HEK293 (cell line): Measurements from ENCODE around the gene RGS19.

Experiments
- EGR2 ChIP-seq: fragments of 450-650 bp; formaldehyde crosslinking; IDR thresholded peaks from 2 replicates; pipeline ENCODE4 v1.5.1; 2016; ENCODE audit warnings: low read depth, missing biosample characterization, missing genetic modification characterization
- GLIS1 ChIP-seq: fragments of 450-650 bp; formaldehyde crosslinking; IDR thresholded peaks from 2 replicates; pipeline ENCODE4 v1.5.1; 2016; ENCODE audit warnings: missing biosample characterization, missing genetic modification characterization
- IKZF3 ChIP-seq: fragments of 450-650 bp; IDR thresholded peaks from 2 replicates; pipeline ENCODE4 v1.5.0; 2018; ENCODE audit warnings: missing biosample characterization, mild to moderate bottlenecking, missing genetic modification characterization, moderate library complexity
- KLF1 ChIP-seq: fragments of 450-650 bp; formaldehyde crosslinking; IDR thresholded peaks from 2 replicates; pipeline ENCODE4 v1.5.1; 2016; ENCODE audit warnings: missing biosample characterization, missing genetic modification characterization
- SCRT2 ChIP-seq: fragments of 450-650 bp; formaldehyde crosslinking; IDR thresholded peaks from 2 replicates; pipeline ENCODE4 v1.5.1; 2016; ENCODE audit warnings: missing biosample characterization, missing genetic modification characterization
- ZBTB17 ChIP-seq: fragments of 450-650 bp; formaldehyde crosslinking; IDR thresholded peaks from 2 replicates; pipeline ENCODE4 v1.5.1; 2016; ENCODE audit warnings: missing biosample characterization, missing genetic modification characterization
- ZNF121 ChIP-seq: fragments of 450-650 bp; formaldehyde crosslinking; IDR thresholded peaks from 2 replicates; pipeline ENCODE4 v1.5.1; 2016; ENCODE audit warnings: missing biosample characterization, missing genetic modification characterization
- ZNF133 ChIP-seq: fragments of 450-650 bp; formaldehyde crosslinking; IDR thresholded peaks from 2 replicates; pipeline ENCODE4 v1.5.1; 2016; ENCODE audit warnings: missing biosample characterization, missing genetic modification characterization
- ZNF155 ChIP-seq: fragments of 450-650 bp; formaldehyde crosslinking; IDR thresholded peaks from 2 replicates; pipeline ENCODE4 v1.5.1; 2016; ENCODE audit warnings: missing biosample characterization, missing genetic modification characterization
- ZNF37A ChIP-seq: fragments of 450-650 bp; IDR thresholded peaks from 2 replicates; pipeline ENCODE4 v1.5.1; 2018; ENCODE audit warnings: missing biosample characterization, missing genetic modification characterization
- ZNF501 ChIP-seq: fragments of 450-650 bp; formaldehyde crosslinking; IDR thresholded peaks from 2 replicates; pipeline ENCODE4 v1.5.1; 2016; ENCODE audit warnings: missing biosample characterization, missing genetic modification characterization
- ZNF544 ChIP-seq: fragments of 450-650 bp; formaldehyde crosslinking; IDR thresholded peaks from 2 replicates; pipeline ENCODE4 v1.5.0; 2017; ENCODE audit warnings: missing biosample characterization, missing genetic modification characterization
- ZNF548 ChIP-seq: fragments of 450-650 bp; formaldehyde crosslinking; IDR thresholded peaks from 2 replicates; pipeline ENCODE4 v1.5.1; 2016; ENCODE audit warnings: missing biosample characterization, missing genetic modification characterization
- ZNF785 ChIP-seq: fragments of 450-650 bp; formaldehyde crosslinking; IDR thresholded peaks from 2 replicates; pipeline ENCODE4 v1.5.1; 2016; ENCODE audit warnings: missing biosample characterization, missing genetic modification characterization
- ZNF791 ChIP-seq: fragments of 450-650 bp; formaldehyde crosslinking; IDR thresholded peaks from 2 replicates; pipeline ENCODE4 v1.5.1; 2016; ENCODE audit warnings: missing biosample characterization, missing genetic modification characterization
- ZNF792 ChIP-seq: fragments of 450-650 bp; formaldehyde crosslinking; IDR thresholded peaks from 2 replicates; pipeline ENCODE4 v1.5.1; 2016; ENCODE audit warnings: missing biosample characterization, missing genetic modification characterization
- ZNF843 ChIP-seq: fragments of 450-650 bp; formaldehyde crosslinking; IDR thresholded peaks from 2 replicates; pipeline ENCODE4 v1.5.1; 2016; ENCODE audit warnings: missing biosample characterization, missing genetic modification characterization
- TF ChIP-seq, protein P1 (sequence below): fragments of 450-650 bp; formaldehyde crosslinking; IDR thresholded peaks from 2 replicates; pipeline ENCODE4 v1.5.1; 2017; ENCODE audit warnings: missing biosample characterization, missing genetic modification characterization
- TF ChIP-seq, protein P2 (sequence below): fragments of 450-650 bp; formaldehyde crosslinking; IDR thresholded peaks from 2 replicates; pipeline ENCODE4 v1.5.1; 2017; ENCODE audit warnings: missing biosample characterization, missing genetic modification characterization
- TF ChIP-seq, protein P3 (sequence below): fragments of 450-650 bp; formaldehyde crosslinking; IDR thresholded peaks from 2 replicates; pipeline ENCODE4; 2016; ENCODE audit warnings: missing biosample characterization, missing genetic modification characterization
- TF ChIP-seq, protein P4 (sequence below): fragments of 450-650 bp; formaldehyde crosslinking; IDR thresholded peaks from 2 replicates; pipeline ENCODE4 v1.5.1; 2016; ENCODE audit warnings: missing biosample characterization, missing genetic modification characterization, low read depth
- TF ChIP-seq, protein P5 (sequence below): fragments of 450-650 bp; formaldehyde crosslinking; IDR thresholded peaks from 2 replicates; pipeline ENCODE4 v1.5.1; 2016; ENCODE audit warnings: missing biosample characterization, missing genetic modification characterization
- TF ChIP-seq, protein P6 (sequence below): fragments of 450-650 bp; formaldehyde crosslinking; IDR thresholded peaks from 2 replicates; pipeline ENCODE4 v1.5.1; 2016; ENCODE audit warnings: missing biosample characterization, missing genetic modification characterization, low read depth
- TF ChIP-seq, protein P7 (sequence below): fragments of 450-650 bp; formaldehyde crosslinking; IDR thresholded peaks from 2 replicates; pipeline ENCODE4 v1.5.1; 2016; ENCODE audit warnings: missing biosample characterization, missing genetic modification characterization
- TF ChIP-seq, protein P8 (sequence below): fragments of 450-650 bp; formaldehyde crosslinking; IDR thresholded peaks from 2 replicates; pipeline ENCODE4 v1.5.1; 2016; ENCODE audit warnings: missing biosample characterization, missing genetic modification characterization

The RGS19 gene

DNA sequence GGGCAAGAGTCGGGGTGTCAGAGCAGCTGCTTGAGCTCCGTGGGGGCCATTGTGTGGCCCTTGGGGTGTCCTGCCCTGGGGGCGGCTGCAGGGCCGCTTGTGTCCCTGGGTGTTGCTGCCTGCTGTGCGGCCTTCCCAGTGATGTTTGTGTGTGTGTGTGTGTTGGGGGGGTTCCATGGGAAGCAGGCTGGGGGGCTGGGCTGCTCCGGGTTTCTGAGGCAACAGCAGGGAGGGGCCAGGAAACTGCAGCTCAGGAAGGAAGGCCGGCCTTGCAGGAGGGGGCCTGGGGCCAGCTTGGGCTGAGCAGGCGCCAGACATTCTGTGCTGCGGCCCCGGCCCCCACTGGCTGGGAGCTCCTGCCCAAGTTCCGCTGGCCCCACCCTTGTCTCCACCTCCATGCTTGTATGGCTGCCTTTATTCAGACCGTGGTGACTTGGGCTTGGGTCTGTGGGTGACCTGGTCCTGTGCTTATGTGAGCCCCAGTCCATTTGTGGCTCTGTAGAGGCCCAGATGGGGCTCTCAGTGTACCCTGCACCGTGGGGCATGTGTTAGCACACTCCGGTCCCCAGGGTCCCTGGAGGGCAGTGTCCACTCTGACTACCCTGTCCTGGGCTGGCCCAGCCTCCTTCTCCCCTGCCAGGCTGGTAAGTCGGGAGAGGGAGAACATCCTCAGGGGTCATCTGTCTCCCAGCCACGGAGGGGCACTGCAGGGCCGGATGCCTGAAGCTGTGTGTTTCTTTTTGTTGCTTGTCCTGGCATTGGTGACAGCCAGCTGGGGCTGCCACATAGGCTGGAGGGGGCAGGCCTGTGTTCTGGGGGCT lies 25.3 kb downstream of the RGS19 start (continued):
- TF ChIP-seq ZNF843 (tag by site-specific recombination) (no peak), ZNF37A (tag by site-specific recombination) (no peak), ZNF785 (no peak), IKZF3 (no peak), EGR2 (tag by site-specific recombination) (no peak), ZNF544 (tag by site-specific recombination) (no peak), ZNF548 (no peak), ZNF501 (tag by site-specific recombination) (no peak), SCRT2 (no peak), ZNF791 (tag by site-specific recombination) (no peak), KLF1 (0 out of 2 replicates have a peak, but pooled peaks have one; percentile 38), ZNF121 (no peak), ZNF133 (tag by site-specific recombination) (no peak), GLIS1 (peak; percentile 83), ZNF155 (tag by site-specific recombination) (no peak), ZBTB17 (tag by site-specific recombination) (no peak), ZNF792 (tag by site-specific recombination) (no peak)
- TF ChIP-seq, protein P1, sequence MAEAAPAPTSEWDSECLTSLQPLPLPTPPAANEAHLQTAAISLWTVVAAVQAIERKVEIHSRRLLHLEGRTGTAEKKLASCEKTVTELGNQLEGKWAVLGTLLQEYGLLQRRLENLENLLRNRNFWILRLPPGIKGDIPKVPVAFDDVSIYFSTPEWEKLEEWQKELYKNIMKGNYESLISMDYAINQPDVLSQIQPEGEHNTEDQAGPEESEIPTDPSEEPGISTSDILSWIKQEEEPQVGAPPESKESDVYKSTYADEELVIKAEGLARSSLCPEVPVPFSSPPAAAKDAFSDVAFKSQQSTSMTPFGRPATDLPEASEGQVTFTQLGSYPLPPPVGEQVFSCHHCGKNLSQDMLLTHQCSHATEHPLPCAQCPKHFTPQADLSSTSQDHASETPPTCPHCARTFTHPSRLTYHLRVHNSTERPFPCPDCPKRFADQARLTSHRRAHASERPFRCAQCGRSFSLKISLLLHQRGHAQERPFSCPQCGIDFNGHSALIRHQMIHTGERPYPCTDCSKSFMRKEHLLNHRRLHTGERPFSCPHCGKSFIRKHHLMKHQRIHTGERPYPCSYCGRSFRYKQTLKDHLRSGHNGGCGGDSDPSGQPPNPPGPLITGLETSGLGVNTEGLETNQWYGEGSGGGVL, result peak; percentile 21; the same call in 1 of the 2 replicates
- TF ChIP-seq, protein P2, sequence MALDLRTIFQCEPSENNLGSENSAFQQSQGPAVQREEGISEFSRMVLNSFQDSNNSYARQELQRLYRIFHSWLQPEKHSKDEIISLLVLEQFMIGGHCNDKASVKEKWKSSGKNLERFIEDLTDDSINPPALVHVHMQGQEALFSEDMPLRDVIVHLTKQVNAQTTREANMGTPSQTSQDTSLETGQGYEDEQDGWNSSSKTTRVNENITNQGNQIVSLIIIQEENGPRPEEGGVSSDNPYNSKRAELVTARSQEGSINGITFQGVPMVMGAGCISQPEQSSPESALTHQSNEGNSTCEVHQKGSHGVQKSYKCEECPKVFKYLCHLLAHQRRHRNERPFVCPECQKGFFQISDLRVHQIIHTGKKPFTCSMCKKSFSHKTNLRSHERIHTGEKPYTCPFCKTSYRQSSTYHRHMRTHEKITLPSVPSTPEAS (tag by site-specific recombination), result no peak
- TF ChIP-seq, protein P3, sequence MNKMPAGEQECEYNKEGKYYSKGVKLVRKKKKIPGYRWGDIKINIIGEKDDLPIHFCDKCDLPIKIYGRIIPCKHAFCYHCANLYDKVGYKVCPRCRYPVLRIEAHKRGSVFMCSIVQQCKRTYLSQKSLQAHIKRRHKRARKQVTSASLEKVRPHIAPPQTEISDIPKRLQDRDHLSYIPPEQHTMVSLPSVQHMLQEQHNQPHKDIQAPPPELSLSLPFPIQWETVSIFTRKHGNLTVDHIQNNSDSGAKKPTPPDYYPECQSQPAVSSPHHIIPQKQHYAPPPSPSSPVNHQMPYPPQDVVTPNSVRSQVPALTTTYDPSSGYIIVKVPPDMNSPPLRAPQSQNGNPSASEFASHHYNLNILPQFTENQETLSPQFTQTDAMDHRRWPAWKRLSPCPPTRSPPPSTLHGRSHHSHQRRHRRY (tag by site-specific recombination), result no peak
- TF ChIP-seq, protein P4, sequence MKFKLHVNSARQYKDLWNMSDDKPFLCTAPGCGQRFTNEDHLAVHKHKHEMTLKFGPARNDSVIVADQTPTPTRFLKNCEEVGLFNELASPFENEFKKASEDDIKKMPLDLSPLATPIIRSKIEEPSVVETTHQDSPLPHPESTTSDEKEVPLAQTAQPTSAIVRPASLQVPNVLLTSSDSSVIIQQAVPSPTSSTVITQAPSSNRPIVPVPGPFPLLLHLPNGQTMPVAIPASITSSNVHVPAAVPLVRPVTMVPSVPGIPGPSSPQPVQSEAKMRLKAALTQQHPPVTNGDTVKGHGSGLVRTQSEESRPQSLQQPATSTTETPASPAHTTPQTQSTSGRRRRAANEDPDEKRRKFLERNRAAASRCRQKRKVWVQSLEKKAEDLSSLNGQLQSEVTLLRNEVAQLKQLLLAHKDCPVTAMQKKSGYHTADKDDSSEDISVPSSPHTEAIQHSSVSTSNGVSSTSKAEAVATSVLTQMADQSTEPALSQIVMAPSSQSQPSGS (tag by site-specific recombination), result no peak
- TF ChIP-seq, protein P5, sequence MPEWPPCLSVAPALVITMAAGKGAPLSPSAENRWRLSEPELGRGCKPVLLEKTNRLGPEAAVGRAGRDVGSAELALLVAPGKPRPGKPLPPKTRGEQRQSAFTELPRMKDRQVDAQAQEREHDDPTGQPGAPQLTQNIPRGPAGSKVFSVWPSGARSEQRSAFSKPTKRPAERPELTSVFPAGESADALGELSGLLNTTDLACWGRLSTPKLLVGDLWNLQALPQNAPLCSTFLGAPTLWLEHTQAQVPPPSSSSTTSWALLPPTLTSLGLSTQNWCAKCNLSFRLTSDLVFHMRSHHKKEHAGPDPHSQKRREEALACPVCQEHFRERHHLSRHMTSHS (tag by site-specific recombination), result no peak
- TF ChIP-seq, protein P6, sequence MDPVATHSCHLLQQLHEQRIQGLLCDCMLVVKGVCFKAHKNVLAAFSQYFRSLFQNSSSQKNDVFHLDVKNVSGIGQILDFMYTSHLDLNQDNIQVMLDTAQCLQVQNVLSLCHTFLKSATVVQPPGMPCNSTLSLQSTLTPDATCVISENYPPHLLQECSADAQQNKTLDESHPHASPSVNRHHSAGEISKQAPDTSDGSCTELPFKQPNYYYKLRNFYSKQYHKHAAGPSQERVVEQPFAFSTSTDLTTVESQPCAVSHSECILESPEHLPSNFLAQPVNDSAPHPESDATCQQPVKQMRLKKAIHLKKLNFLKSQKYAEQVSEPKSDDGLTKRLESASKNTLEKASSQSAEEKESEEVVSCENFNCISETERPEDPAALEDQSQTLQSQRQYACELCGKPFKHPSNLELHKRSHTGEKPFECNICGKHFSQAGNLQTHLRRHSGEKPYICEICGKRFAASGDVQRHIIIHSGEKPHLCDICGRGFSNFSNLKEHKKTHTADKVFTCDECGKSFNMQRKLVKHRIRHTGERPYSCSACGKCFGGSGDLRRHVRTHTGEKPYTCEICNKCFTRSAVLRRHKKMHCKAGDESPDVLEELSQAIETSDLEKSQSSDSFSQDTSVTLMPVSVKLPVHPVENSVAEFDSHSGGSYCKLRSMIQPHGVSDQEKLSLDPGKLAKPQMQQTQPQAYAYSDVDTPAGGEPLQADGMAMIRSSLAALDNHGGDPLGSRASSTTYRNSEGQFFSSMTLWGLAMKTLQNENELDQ (tag by site-specific recombination), result no peak
- TF ChIP-seq, protein P7, sequence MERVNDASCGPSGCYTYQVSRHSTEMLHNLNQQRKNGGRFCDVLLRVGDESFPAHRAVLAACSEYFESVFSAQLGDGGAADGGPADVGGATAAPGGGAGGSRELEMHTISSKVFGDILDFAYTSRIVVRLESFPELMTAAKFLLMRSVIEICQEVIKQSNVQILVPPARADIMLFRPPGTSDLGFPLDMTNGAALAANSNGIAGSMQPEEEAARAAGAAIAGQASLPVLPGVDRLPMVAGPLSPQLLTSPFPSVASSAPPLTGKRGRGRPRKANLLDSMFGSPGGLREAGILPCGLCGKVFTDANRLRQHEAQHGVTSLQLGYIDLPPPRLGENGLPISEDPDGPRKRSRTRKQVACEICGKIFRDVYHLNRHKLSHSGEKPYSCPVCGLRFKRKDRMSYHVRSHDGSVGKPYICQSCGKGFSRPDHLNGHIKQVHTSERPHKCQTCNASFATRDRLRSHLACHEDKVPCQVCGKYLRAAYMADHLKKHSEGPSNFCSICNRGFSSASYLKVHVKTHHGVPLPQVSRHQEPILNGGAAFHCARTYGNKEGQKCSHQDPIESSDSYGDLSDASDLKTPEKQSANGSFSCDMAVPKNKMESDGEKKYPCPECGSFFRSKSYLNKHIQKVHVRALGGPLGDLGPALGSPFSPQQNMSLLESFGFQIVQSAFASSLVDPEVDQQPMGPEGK, result peak; percentile 18; the same call in 1 of the 2 replicates
- TF ChIP-seq, protein P8, sequence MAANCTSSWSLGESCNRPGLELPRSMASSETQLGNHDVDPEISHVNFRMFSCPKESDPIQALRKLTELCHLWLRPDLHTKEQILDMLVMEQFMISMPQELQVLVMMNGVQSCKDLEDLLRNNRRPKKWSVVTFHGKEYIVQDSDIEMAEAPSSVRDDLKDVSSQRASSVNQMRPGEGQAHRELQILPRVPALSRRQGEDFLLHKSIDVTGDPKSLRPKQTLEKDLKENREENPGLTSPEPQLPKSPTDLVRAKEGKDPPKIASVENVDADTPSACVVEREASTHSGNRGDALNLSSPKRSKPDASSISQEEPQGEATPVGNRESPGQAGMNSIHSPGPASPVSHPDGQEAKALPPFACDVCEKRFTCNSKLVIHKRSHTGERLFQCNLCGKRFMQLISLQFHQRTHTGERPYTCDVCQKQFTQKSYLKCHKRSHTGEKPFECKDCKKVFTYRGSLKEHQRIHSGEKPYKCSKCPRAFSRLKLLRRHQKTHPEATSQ (tag by site-specific recombination), result no peak
